ENCODE measurements around the gene TECTB. TPM values are rescaled to one million over a fixed set of nuclear protein-coding genes. Genes with fewer than 3 reads are reported as not detected.

The TECTB gene
- total RNA-seq, 1 experiment from 2014 or later: 0.07 TPM

GRCh38 chr10:112269266-112269665 is 13.9 kb upstream of the TECTB start:
- Histone ChIP-seq H3K4me2 (ENCODE audit: low read length) (no peak overlapping the region), H3K9me2 (ENCODE audit: insufficient read depth) (no peaks in the 10 kb centered on the region), H3K36me3 (ENCODE audit: control insufficient read depth in 1 of 2, insufficient read depth in 2 of 2, low read length in 2 of 2) (no peaks in the 10 kb centered on the region), H3K4me1 (ENCODE audit: control insufficient read depth in 1 of 2, insufficient read depth in 2 of 2, low read length in 2 of 2) (no peaks in the 10 kb centered on the region), H3K9ac (ENCODE audit: low read length) (no peak overlapping the region), H2AFZ (ENCODE audit: low read depth, low read length, poor library complexity, severe bottlenecking) (no peak overlapping the region), H3K9me3 (ENCODE audit: control insufficient read depth in 1 of 2, insufficient read depth in 1 of 2, low read depth in 1 of 2, low read length in 2 of 2) (no peaks in the 10 kb centered on the region), H3K27me3 (ENCODE audit: insufficient read depth, low read length) (no peaks in the 10 kb centered on the region), H3K27ac (ENCODE audit: low read depth, low read length) (no peak overlapping the region), H3K4me3 (replicated peaks in 1 of 2; ENCODE audit: low read depth in 1 of 2, low read length in 2 of 2) (no peak overlapping the region), H4K20me1 (ENCODE audit: insufficient read depth) (no peaks in the 10 kb centered on the region), H3K79me2 (ENCODE audit: insufficient read depth, low read length) (no peaks in the 10 kb centered on the region)
- ATAC-seq (no peak), DNase-seq (ENCODE audit: low read depth, low spot score) (no peak)
- TF ChIP-seq CTCF (IDR thresholded peaks at IDR 0.05 in 2 of 3, conservative IDR thresholded peaks at IDR 0.05 in 1 of 3; ENCODE audit: borderline replicate concordance in 1 of 3, insufficient read depth in 1 of 3, low read depth in 2 of 3, low read length in 2 of 3) (no peak), ZNF274 (IDR thresholded peaks at IDR 0.05; ENCODE audit: low read depth, low read length) (no peak), SIN3A (IDR thresholded peaks at IDR 0.05; ENCODE audit: low read depth) (no peak), YY1 (IDR thresholded peaks at IDR 0.05; ENCODE audit: extremely low read depth, insufficient replicate concordance, low read depth, low read length) (no peak)
- ChIA-PET POLR2A (no interaction called here), RAD21 (ENCODE audit: low non-redundant PET in 1 of 2, low total read pairs in 2 of 2, uncharacterized antibody in 2 of 2, unreplicated experiment in 2 of 2) (no interaction called here), CTCF (interaction anchor here (0.8 kb wide), 1 partner anchor 45 kb away, joined by 3 read pairs; no protein-coding TSS in a partner anchor)
- intact Hi-C loops (cut with micrococcal nuclease): no loop called here
- no TSS peak for BruUV-seq (replicated peaks)

DNA sequence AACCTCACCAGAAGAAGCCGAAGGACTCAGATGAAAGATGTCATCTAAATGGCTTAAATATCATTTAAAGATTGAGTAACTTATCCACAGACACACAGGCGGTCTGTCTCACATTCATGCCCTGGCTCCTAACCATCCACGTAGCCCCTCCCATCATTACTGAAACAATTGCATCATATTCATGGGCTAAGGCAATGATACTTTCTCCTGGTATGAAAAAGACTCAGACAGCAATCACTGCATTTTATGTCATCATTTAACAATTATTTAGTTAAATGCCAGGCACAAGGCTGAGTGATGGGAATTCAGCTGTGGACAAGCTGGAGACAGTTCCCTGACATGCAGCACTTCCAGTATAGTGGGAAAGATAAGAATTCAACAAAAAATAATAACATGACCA is 11.2 kb upstream of the TECTB start:
- no peaks in the 10 kb centered on the region for H4K20me1 ChIP-seq (ENCODE audit: insufficient read depth)
- H3K4me2 ChIP-seq (ENCODE audit: low read length): no peak overlapping the region
- H3K9me3 ChIP-seq (ENCODE audit: control insufficient read depth in 1 of 2, insufficient read depth in 1 of 2, low read depth in 1 of 2, low read length in 2 of 2): no peaks in the 10 kb centered on the region
- BruUV-seq (replicated peaks): no TSS peak
- RAD21 ChIA-PET (ENCODE audit: low non-redundant PET in 1 of 2, low total read pairs in 2 of 2, uncharacterized antibody in 2 of 2, unreplicated experiment in 2 of 2): no interaction called here
- no peak overlapping the region for H3K27ac ChIP-seq (ENCODE audit: low read depth, low read length)
- no peaks in the 10 kb centered on the region for H3K36me3 ChIP-seq (ENCODE audit: control insufficient read depth in 1 of 2, insufficient read depth in 2 of 2, low read length in 2 of 2)
- DNase-seq (ENCODE audit: low read depth, low spot score): no peak
- no peak for TF ChIP-seq ZBTB33 (IDR thresholded peaks at IDR 0.05; ENCODE audit: extremely low read depth, insufficient replicate concordance, low read length)
- no peak for TF ChIP-seq REST (IDR thresholded peaks at IDR 0.05; ENCODE audit: low read depth)
- TF ChIP-seq CTCF (IDR thresholded peaks at IDR 0.05 in 2 of 3, conservative IDR thresholded peaks at IDR 0.05 in 1 of 3; ENCODE audit: borderline replicate concordance in 1 of 3, insufficient read depth in 1 of 3, low read depth in 2 of 3, low read length in 2 of 3): no peak
- no peak for TF ChIP-seq POLR2AphosphoS5 (IDR thresholded peaks at IDR 0.05; ENCODE audit: low read depth, low read length)
- TF ChIP-seq YY1 (IDR thresholded peaks at IDR 0.05; ENCODE audit: extremely low read depth, insufficient replicate concordance, low read depth, low read length): no peak
- no peak for TF ChIP-seq ZFX (IDR thresholded peaks at IDR 0.05)
- H3K4me1 ChIP-seq (ENCODE audit: control insufficient read depth in 1 of 2, insufficient read depth in 2 of 2, low read length in 2 of 2): no peaks in the 10 kb centered on the region
- POLR2A ChIA-PET: no interaction called here
- no peaks in the 10 kb centered on the region for H3K27me3 ChIP-seq (ENCODE audit: insufficient read depth, low read length)
- no peaks in the 10 kb centered on the region for H3K79me2 ChIP-seq (ENCODE audit: insufficient read depth, low read length)
- no peaks in the 10 kb centered on the region for H3K9me2 ChIP-seq (ENCODE audit: insufficient read depth)
- ATAC-seq: no peak
- intact Hi-C loops (cut with micrococcal nuclease): no loop called here
- CTCF ChIA-PET: no interaction called here
- no peak overlapping the region for H3K9ac ChIP-seq (ENCODE audit: low read length)
- no peak overlapping the region for H3K4me3 ChIP-seq (replicated peaks in 1 of 2; ENCODE audit: low read depth in 1 of 2, low read length in 2 of 2)
- H2AFZ ChIP-seq (ENCODE audit: low read depth, low read length, poor library complexity, severe bottlenecking): no peak overlapping the region

Measured in HCT116 (cell line).